ENCODE data around the gene LRG1. TPM values are rescaled to one million over a fixed set of nuclear protein-coding genes. Genes with fewer than 3 reads are reported as not detected.

Gene LRG1
- total and polyA plus RNA-seq, 2 experiments from 2014 or later, result 0.21 to 0.45 TPM

GRCh38 chr19:4517451-4518057, 22.3 kb downstream of the LRG1 start (continued):
- TF ChIP-seq EZH2phosphoT487 (IDR thresholded peaks at IDR 0.05; ENCODE audit: unreplicated experiment) (no peak), ZNF114 (CRISPR knock-in tag; IDR thresholded peaks at IDR 0.05) (no peak), ZNF331 (CRISPR knock-in tag; IDR thresholded peaks at IDR 0.05; ENCODE audit: low read depth) (no peak), STAT1 (IDR thresholded peaks at IDR 0.05; ENCODE audit: unreplicated experiment) (no peak), EZH2 (IDR thresholded peaks at IDR 0.05; ENCODE audit: low read depth, unreplicated experiment) (no peak), ETS1 (IDR thresholded peaks at IDR 0.05) (no peak), CREB1 (CRISPR knock-in tag; IDR thresholded peaks at IDR 0.05; ENCODE audit: low read depth) (no peak), NANOG (IDR thresholded peaks at IDR 0.05; ENCODE audit: borderline replicate concordance) (no peak), JUNB (IDR thresholded peaks at IDR 0.05; ENCODE audit: unreplicated experiment) (no peak)
- TF ChIP-seq, protein P1, sequence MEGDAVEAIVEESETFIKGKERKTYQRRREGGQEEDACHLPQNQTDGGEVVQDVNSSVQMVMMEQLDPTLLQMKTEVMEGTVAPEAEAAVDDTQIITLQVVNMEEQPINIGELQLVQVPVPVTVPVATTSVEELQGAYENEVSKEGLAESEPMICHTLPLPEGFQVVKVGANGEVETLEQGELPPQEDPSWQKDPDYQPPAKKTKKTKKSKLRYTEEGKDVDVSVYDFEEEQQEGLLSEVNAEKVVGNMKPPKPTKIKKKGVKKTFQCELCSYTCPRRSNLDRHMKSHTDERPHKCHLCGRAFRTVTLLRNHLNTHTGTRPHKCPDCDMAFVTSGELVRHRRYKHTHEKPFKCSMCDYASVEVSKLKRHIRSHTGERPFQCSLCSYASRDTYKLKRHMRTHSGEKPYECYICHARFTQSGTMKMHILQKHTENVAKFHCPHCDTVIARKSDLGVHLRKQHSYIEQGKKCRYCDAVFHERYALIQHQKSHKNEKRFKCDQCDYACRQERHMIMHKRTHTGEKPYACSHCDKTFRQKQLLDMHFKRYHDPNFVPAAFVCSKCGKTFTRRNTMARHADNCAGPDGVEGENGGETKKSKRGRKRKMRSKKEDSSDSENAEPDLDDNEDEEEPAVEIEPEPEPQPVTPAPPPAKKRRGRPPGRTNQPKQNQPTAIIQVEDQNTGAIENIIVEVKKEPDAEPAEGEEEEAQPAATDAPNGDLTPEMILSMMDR (conservative IDR thresholded peaks at IDR 0.05; ENCODE audit: low read depth in 2 of 2), result no peak

- peaks cover 37% of the 10 kb centered on the region; the same call in 1 of the 2 replicates for H3K27me3 ChIP-seq (ENCODE audit: insufficient read depth)
- Mint-ChIP-seq H3K9me3 (peaks cover 3% of the 10 kb centered on the region; the same call in 2 of the 3 replicates), H3K27me3 (ENCODE audit: insufficient read depth, low read depth, poor library complexity) (peaks cover 47% of the 10 kb centered on the region), H3K36me3 (ENCODE audit: low read depth) (peaks cover 2% of the 10 kb centered on the region; the same call in 1 of the 3 replicates), H3K27ac (no peak overlapping the region), H3K4me3 (no peak overlapping the region), H3K4me1 (peaks cover 4% of the 10 kb centered on the region)
- no peak overlapping the region for H3K4me2 ChIP-seq
- no peaks in the 10 kb centered on the region for H4K20me1 ChIP-seq (replicated peaks; ENCODE audit: insufficient read depth)
- H3F3A ChIP-seq (replicated peaks; ENCODE audit: low read depth), result no peaks in the 10 kb centered on the region
- no peaks in the 10 kb centered on the region for H3K79me2 ChIP-seq (replicated peaks; ENCODE audit: insufficient read depth)
- ATAC-seq, result peak; percentile 17
- no peaks in the 10 kb centered on the region for H3K4me1 ChIP-seq (ENCODE audit: insufficient read depth)
- no peak overlapping the region for H3K27ac ChIP-seq (ENCODE audit: low read depth)
- H3K36me3 ChIP-seq (ENCODE audit: insufficient read depth), result no peaks in the 10 kb centered on the region
- H3K4me3 ChIP-seq, result no peak overlapping the region
- no peaks in the 10 kb centered on the region for H3K9me2 ChIP-seq (ENCODE audit: insufficient read depth)
- no peak overlapping the region for H2AFZ ChIP-seq
- DNase-seq (ENCODE audit: low spot score), result no peak
- TF ChIP-seq ZNF114 (CRISPR knock-in tag; IDR thresholded peaks at IDR 0.05) (no peak), EZH2 (IDR thresholded peaks at IDR 0.05; ENCODE audit: low read depth, unreplicated experiment) (no peak), JUNB (IDR thresholded peaks at IDR 0.05; ENCODE audit: unreplicated experiment) (no peak), CREB1 (CRISPR knock-in tag; IDR thresholded peaks at IDR 0.05; ENCODE audit: low read depth) (no peak), POLR2AphosphoS5 (IDR thresholded peaks at IDR 0.05; ENCODE audit: low read depth) (no peak)
- TF ChIP-seq, protein P2, sequence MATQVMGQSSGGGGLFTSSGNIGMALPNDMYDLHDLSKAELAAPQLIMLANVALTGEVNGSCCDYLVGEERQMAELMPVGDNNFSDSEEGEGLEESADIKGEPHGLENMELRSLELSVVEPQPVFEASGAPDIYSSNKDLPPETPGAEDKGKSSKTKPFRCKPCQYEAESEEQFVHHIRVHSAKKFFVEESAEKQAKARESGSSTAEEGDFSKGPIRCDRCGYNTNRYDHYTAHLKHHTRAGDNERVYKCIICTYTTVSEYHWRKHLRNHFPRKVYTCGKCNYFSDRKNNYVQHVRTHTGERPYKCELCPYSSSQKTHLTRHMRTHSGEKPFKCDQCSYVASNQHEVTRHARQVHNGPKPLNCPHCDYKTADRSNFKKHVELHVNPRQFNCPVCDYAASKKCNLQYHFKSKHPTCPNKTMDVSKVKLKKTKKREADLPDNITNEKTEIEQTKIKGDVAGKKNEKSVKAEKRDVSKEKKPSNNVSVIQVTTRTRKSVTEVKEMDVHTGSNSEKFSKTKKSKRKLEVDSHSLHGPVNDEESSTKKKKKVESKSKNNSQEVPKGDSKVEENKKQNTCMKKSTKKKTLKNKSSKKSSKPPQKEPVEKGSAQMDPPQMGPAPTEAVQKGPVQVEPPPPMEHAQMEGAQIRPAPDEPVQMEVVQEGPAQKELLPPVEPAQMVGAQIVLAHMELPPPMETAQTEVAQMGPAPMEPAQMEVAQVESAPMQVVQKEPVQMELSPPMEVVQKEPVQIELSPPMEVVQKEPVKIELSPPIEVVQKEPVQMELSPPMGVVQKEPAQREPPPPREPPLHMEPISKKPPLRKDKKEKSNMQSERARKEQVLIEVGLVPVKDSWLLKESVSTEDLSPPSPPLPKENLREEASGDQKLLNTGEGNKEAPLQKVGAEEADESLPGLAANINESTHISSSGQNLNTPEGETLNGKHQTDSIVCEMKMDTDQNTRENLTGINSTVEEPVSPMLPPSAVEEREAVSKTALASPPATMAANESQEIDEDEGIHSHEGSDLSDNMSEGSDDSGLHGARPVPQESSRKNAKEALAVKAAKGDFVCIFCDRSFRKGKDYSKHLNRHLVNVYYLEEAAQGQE (IDR thresholded peaks at IDR 0.05; ENCODE audit: unreplicated experiment), result no peak
- TF ChIP-seq, protein P1 (conservative IDR thresholded peaks at IDR 0.05; ENCODE audit: low read depth in 2 of 2), result no peak
Observed at GRCh38 chr19:4516939-4517300, 22.9 kb downstream of the LRG1 start.

All from GM23338 (cell line).